ENCODE results near the gene ANKRD62.

ANKRD62 gene

DNA sequence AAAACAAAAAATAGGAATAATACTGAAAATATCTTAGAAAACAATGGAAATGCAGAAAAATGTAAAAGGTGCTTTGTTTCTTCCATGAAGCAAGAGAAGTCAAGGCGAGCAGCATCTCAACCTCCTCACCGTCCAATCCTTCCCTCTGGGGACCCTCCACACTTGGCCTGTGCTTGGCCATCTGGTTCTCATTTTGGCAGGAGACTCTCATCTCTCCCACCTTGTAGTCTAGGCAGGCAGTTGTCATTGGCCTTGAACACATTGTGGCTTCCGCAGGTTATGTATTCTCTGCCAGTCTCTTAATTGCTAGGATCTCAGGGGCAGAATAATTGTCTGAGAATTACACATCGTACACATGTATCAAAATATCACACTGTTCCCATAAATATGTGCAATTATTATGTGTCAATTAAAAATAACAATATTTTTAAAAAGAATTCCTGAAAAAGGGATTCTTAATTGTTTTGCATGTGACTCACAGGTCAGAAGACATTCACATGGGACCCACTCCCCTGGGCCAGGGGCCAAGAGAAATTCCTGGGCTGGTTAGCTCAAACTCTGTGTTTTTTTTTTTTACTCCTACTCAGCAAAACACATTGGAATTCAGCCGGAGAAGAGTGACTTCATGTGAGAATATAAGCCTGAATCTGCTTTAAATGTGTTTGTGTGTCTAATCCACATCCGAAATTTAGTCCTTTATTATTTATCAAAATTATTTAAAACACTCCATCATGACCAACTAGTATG lies 14.0 kb upstream of the ANKRD62 start:
- Histone ChIP-seq H3K36me3 (ENCODE audit: control insufficient read depth in 2 of 2, insufficient read depth in 1 of 2, low read length in 2 of 2) (no peaks in the 10 kb centered on the region), H3K4me3 (ENCODE audit: low read depth, low read length) (no peak overlapping the region), H3K4me1 (ENCODE audit: control insufficient read depth, insufficient read depth, low read length) (no peaks in the 10 kb centered on the region), H3K9me3 (ENCODE audit: control insufficient read depth, insufficient read depth, low read depth, low read length) (no peaks in the 10 kb centered on the region), H3K27ac (ENCODE audit: extremely low read depth, low read depth, low read length) (no peak overlapping the region)
- CTCF ChIA-PET: no interaction called here
- TF ChIP-seq ZNF473 (tag by site-specific recombination; IDR thresholded peaks at IDR 0.05) (no peak), ZNF571 (tag by site-specific recombination; IDR thresholded peaks at IDR 0.05) (no peak)
- TF ChIP-seq, protein P1, sequence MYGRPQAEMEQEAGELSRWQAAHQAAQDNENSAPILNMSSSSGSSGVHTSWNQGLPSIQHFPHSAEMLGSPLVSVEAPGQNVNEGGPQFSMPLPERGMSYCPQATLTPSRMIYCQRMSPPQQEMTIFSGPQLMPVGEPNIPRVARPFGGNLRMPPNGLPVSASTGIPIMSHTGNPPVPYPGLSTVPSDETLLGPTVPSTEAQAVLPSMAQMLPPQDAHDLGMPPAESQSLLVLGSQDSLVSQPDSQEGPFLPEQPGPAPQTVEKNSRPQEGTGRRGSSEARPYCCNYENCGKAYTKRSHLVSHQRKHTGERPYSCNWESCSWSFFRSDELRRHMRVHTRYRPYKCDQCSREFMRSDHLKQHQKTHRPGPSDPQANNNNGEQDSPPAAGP (tag by site-specific recombination; IDR thresholded peaks at IDR 0.05): no peak
- POLR2A ChIA-PET: no interaction called here

DNA sequence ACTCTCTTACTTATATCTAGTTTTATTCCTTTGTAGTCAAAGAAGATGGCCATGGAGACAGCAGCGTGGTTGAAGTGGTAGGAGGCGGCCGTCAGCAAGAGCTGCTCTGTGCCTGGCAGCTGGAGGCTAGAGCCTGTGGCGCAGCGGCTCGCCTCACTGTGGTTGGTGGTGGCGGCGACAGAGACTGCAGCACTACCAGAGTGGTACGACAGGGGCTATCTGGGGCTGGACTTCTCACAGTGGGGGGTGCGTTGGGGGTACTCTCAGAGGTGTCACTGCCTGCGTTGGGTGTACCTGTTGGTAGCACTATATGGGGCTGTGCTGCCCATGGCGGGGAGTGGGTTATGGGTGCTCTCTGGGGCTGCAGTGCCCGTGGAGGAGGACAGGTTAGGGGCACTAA lies 8.5 kb upstream of the ANKRD62 start:
- POLR2A ChIA-PET: no interaction called here
- Histone ChIP-seq H3K9me3 (ENCODE audit: control insufficient read depth, insufficient read depth, low read depth, low read length) (no peaks in the 10 kb centered on the region), H3K36me3 (ENCODE audit: control insufficient read depth in 2 of 2, insufficient read depth in 1 of 2, low read length in 2 of 2) (no peaks in the 10 kb centered on the region), H3K27ac (ENCODE audit: extremely low read depth, low read depth, low read length) (no peak overlapping the region), H3K4me3 (ENCODE audit: low read depth, low read length) (no peak overlapping the region), H3K4me1 (ENCODE audit: control insufficient read depth, insufficient read depth, low read length) (no peaks in the 10 kb centered on the region)
- CTCF ChIA-PET: interaction anchor here (0.7 kb wide), 2 partner anchors 28 to 431 kb away, joined by 3 to 4 read pairs; no protein-coding TSS in a partner anchor
- TF ChIP-seq ZNF391 (tag by site-specific recombination; IDR thresholded peaks at IDR 0.05; ENCODE audit: borderline replicate concordance, low read depth): no peak
- no peak for TF ChIP-seq ZFHX2 (tag by site-specific recombination; conservative IDR thresholded peaks at IDR 0.05)
- TF ChIP-seq ZNF23 (tag by site-specific recombination; IDR thresholded peaks at IDR 0.05; ENCODE audit: borderline replicate concordance): no peak
- no peak for TF ChIP-seq ZNF112 (tag by site-specific recombination; IDR thresholded peaks at IDR 0.05)
- no peak for TF ChIP-seq SCRT1 (tag by site-specific recombination; IDR thresholded peaks at IDR 0.05; ENCODE audit: borderline replicate concordance)

DNA sequence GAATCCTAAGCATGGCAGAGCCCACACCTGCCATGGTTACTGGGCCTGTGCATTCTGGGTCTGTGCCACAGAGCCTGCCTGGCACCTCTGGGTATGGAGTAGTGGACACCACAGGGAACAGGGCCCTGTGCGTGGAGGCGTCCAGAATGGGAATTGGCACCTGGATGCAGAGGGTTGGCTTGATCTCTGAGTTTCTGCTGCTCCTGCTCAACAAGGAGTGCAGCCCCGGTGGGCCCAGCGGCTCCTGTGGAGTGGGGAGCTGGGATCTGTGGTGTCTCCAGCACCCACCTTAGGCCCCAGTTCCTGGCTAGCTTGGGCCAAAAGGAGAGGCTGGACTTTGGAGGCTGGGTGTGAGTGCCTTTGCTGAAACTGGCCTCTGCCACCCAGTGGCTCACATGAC lies 7.9 kb upstream of the ANKRD62 start:
- Histone ChIP-seq H3K9me3 (ENCODE audit: control insufficient read depth, insufficient read depth, low read depth, low read length) (no peaks in the 10 kb centered on the region), H3K4me3 (ENCODE audit: low read depth, low read length) (no peak overlapping the region), H3K36me3 (ENCODE audit: control insufficient read depth in 2 of 2, insufficient read depth in 1 of 2, low read length in 2 of 2) (no peaks in the 10 kb centered on the region), H3K4me1 (ENCODE audit: control insufficient read depth, insufficient read depth, low read length) (no peaks in the 10 kb centered on the region), H3K27ac (ENCODE audit: extremely low read depth, low read depth, low read length) (no peak overlapping the region)
- CTCF ChIA-PET: interaction anchor here (0.6 kb wide), 1 partner anchor 26 kb away, joined by 3 read pairs; no protein-coding TSS in a partner anchor
- TF ChIP-seq ZNF529 (tag by site-specific recombination; IDR thresholded peaks at IDR 0.05; ENCODE audit: insufficient replicate concordance) (no peak), SETDB1 (IDR thresholded peaks at IDR 0.05; ENCODE audit: insufficient read length, low read length) (no peak), ZNF221 (tag by site-specific recombination; IDR thresholded peaks at IDR 0.05; ENCODE audit: borderline replicate concordance) (no peak), ZNF776 (tag by site-specific recombination; IDR thresholded peaks at IDR 0.05; ENCODE audit: borderline replicate concordance) (no peak), ZNF350 (tag by site-specific recombination; IDR thresholded peaks at IDR 0.05) (no peak), KLF8 (tag by site-specific recombination; IDR thresholded peaks at IDR 0.05) (no peak), ZSCAN16 (tag by site-specific recombination; IDR thresholded peaks at IDR 0.05) (no peak), ZNF121 (tag by site-specific recombination; IDR thresholded peaks at IDR 0.05) (no peak), ZNF629 (tag by site-specific recombination; IDR thresholded peaks at IDR 0.05) (no peak), ZBTB20 (tag by site-specific recombination; IDR thresholded peaks at IDR 0.05) (no peak)
- POLR2A ChIA-PET: no interaction called here

DNA sequence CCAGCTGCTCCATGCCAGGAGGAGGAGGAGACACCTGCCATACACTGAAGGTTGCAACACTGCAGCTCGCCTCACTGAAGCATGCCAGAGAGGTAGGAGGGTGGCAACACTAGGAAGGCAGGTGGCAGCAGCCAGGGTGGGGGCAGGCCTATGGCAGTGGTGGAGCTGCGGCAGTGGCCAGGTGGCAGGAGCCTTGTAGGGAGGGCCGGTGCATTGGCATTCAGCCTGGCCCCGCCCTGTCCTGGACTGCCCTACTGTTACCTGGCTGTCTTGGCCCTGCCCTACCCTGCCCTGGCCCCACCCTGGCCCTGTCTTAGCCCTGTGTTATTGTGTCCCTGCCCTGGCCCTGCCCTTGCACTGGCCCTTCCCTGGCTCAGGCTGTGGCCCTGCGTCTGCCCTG lies 7.4 kb upstream of the ANKRD62 start:
- no peaks in the 10 kb centered on the region for H3K9me3 ChIP-seq (ENCODE audit: control insufficient read depth, insufficient read depth, low read depth, low read length)

More for the DNA sequence above, 7.4 kb upstream of the ANKRD62 start:
- no peak overlapping the region for H3K4me3 ChIP-seq (ENCODE audit: low read depth, low read length)
- POLR2A ChIA-PET: no interaction called here
- no peak overlapping the region for H3K27ac ChIP-seq (ENCODE audit: extremely low read depth, low read depth, low read length)
- CTCF ChIA-PET: interaction anchor here (0.6 kb wide), 1 partner anchor 27 kb away, joined by 3 read pairs; no protein-coding TSS in a partner anchor
- H3K4me1 ChIP-seq (ENCODE audit: control insufficient read depth, insufficient read depth, low read length): no peaks in the 10 kb centered on the region
- TF ChIP-seq, protein P2, sequence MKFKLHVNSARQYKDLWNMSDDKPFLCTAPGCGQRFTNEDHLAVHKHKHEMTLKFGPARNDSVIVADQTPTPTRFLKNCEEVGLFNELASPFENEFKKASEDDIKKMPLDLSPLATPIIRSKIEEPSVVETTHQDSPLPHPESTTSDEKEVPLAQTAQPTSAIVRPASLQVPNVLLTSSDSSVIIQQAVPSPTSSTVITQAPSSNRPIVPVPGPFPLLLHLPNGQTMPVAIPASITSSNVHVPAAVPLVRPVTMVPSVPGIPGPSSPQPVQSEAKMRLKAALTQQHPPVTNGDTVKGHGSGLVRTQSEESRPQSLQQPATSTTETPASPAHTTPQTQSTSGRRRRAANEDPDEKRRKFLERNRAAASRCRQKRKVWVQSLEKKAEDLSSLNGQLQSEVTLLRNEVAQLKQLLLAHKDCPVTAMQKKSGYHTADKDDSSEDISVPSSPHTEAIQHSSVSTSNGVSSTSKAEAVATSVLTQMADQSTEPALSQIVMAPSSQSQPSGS (tag by site-specific recombination; IDR thresholded peaks at IDR 0.05; ENCODE audit: low read depth): no peak
- TF ChIP-seq ZNF521 (tag by site-specific recombination; IDR thresholded peaks at IDR 0.05): no peak
- TF ChIP-seq ZNF10 (tag by site-specific recombination; IDR thresholded peaks at IDR 0.05): no peak
- TF ChIP-seq KLF1 (tag by site-specific recombination; IDR thresholded peaks at IDR 0.05): peak; percentile 59
- no peak for TF ChIP-seq ZNF202 (tag by site-specific recombination; IDR thresholded peaks at IDR 0.05; ENCODE audit: borderline replicate concordance)
- H3K36me3 ChIP-seq (ENCODE audit: control insufficient read depth in 2 of 2, insufficient read depth in 1 of 2, low read length in 2 of 2): no peaks in the 10 kb centered on the region

Data from HEK293 (cell line).